Endothelial cell of umbilical vein (primary cell): ENCODE data around the gene SLC2A8. TPM values are rescaled to one million over a fixed set of nuclear protein-coding genes. Genes with fewer than 3 reads are reported as not detected.

Experiments used
- BruUV-seq: library from RNA; stranded (reverse); fragments of 400-500 nt; replicated peaks from 2 replicates; lab custom pipeline; 2021; lab: Mats Ljungman, UMichigan
- CTCF ChIA-PET: fragments of 300-600, 350-600 bp; sonication (Branson Sonifier 250); formaldehyde crosslinking; loops from one replicate; lab custom pipeline; 2021; ENCODE audit warnings: antibody characterized with exemption, inconsistent platforms; lab: Charles Lee
- POLR2A ChIA-PET: fragments of 300-600, 350-600 bp; sonication (Branson Sonifier 250); formaldehyde crosslinking; loops from one replicate; lab custom pipeline; 2021; ENCODE audit warnings: antibody characterized with exemption, inconsistent platforms; lab: Charles Lee
- DNase-seq: peaks from one replicate; pipeline ENCODE4 v3.0.0-alpha.2; 2011; ENCODE audit warnings: low read depth, low spot score
- FAIRE-seq: peaks from 2 replicates; lab custom pipeline; 2011; peaks lifted over from hg19 to GRCh38; lab: Jason Lieb, UNC
- H2AFZ ChIP-seq: 2 replicates; pipeline ENCODE4 v1.6.0; 2012; ENCODE audit warnings: low read depth, low read length, control low read depth, inconsistent platforms
- H3K27ac ChIP-seq: 2 replicates; pipeline ENCODE4 v1.5.1; 2011; ENCODE audit warnings: low read depth, mild to moderate bottlenecking, control low read depth, low read length, moderate library complexity; ENCODE audit not compliant: insufficient read depth
- H3K27me3 ChIP-seq, 2 experiments: 2 replicates each; pipeline versions ENCODE4 v1.6.0 to v1.6.1; 2011; ENCODE audit warnings: low read length in 2 of 2, mixed read lengths in 1 of 2; ENCODE audit not compliant: control insufficient read depth in 2 of 2, insufficient read depth in 2 of 2
- H3K36me3 ChIP-seq, 2 experiments: 2 replicates in 1 of 2; 3 replicates in 1 of 2; pipeline ENCODE4 v1.5.1; 2011; ENCODE audit warnings: low read length in 2 of 2, mild to moderate bottlenecking in 1 of 2, moderate library complexity in 1 of 2; ENCODE audit not compliant: control insufficient read depth in 2 of 2, insufficient read depth in 2 of 2; ENCODE audit errors: extremely low read depth in 1 of 2
- H3K4me1 ChIP-seq: 3 replicates; pipeline ENCODE4 v1.5.1; 2011; ENCODE audit warnings: mild to moderate bottlenecking, low read length; ENCODE audit not compliant: control insufficient read depth, insufficient read depth; ENCODE audit errors: extremely low read depth
- H3K4me2 ChIP-seq: 2 replicates; pipeline ENCODE4 v1.6.1; 2011; ENCODE audit warnings: low read length, control low read depth, mixed read lengths; ENCODE audit not compliant: insufficient read depth
- H3K4me3 ChIP-seq, 3 experiments: fragments of 200-600 bp in 1 of 3; sonication (generic), shearing (Covaris generic) in 1 of 3; replicated peaks in 1 of 3; 2 replicates each; pipeline ENCODE4 v1.5.1; 2011 to 2016; ENCODE audit warnings: control low read depth in 3 of 3, low read length in 3 of 3, mild to moderate bottlenecking in 2 of 3, inconsistent platforms in 1 of 3, low read depth in 1 of 3, moderate library complexity in 1 of 3; ENCODE audit not compliant: insufficient read depth in 1 of 3
- H3K79me2 ChIP-seq: 2 replicates; pipeline ENCODE4 v1.6.0; 2012; ENCODE audit warnings: low read length, inconsistent platforms; ENCODE audit not compliant: control insufficient read depth, insufficient read depth
- H3K9ac ChIP-seq: replicated peaks from 2 replicates; pipeline ENCODE3; 2011; ENCODE audit warnings: low read length, control low read depth; ENCODE audit not compliant: insufficient read depth; ENCODE audit errors: extremely low read depth
- H3K9me1 ChIP-seq: replicated peaks from 3 replicates; pipeline ENCODE4 v1.6.0; 2011; ENCODE audit warnings: mild to moderate bottlenecking, low read length; ENCODE audit not compliant: control insufficient read depth, insufficient read depth; ENCODE audit errors: extremely low read depth
- H3K9me3 ChIP-seq: replicated peaks from 2 replicates; pipeline ENCODE4 v1.5.1; 2012; ENCODE audit warnings: low read length, inconsistent platforms; ENCODE audit not compliant: control insufficient read depth, insufficient read depth
- H4K20me1 ChIP-seq: replicated peaks from 2 replicates; pipeline ENCODE3; 2011; ENCODE audit warnings: mild to moderate bottlenecking, low read length; ENCODE audit not compliant: control insufficient read depth, insufficient read depth; ENCODE audit errors: extremely low read depth
- FOS ChIP-seq: IDR thresholded peaks from 2 replicates; pipeline ENCODE4 v1.6.1; 2011; ENCODE audit warnings: mild to moderate bottlenecking, low read length, moderate library complexity, borderline replicate concordance; ENCODE audit not compliant: insufficient read depth
- JUN ChIP-seq: IDR thresholded peaks from 2 replicates; pipeline ENCODE4 v1.6.1; 2011; ENCODE audit warnings: borderline replicate concordance, low read depth; ENCODE audit not compliant: insufficient read length, insufficient read depth
- dilution Hi-C: fragments of 300-500 bp; cut with MboI; formaldehyde crosslinking; loops from one replicate; pipeline ENCODE4 v1.15.0; 2019; ENCODE audit warnings: low sequenced_read_pairs; ENCODE audit not compliant: extremely low pct_ligation_motif_present
- intact Hi-C: fragments of 100-400 bp; cut with micrococcal nuclease; formaldehyde crosslinking; loops from one replicate; pipeline ENCODE4 v1.10.0; 2022
- polyA plus RNA-seq, 4 experiments: library from polyadenylated mRNA; depleted of rRNA in 3 of 4; stranded (reverse) in 3 of 4; unstranded in 1 of 4; fragments of >200 nt; gene quantifications; 2 replicates each; pipeline versions ENCODE4 v1.2.1 to v1.2.3, GENCODE V29; 2011 to 2012; ENCODE audit warnings: missing spikeins in 1 of 4
- total RNA-seq: library from RNA; stranded (reverse); gene quantifications from 2 replicates; pipeline ENCODE4 v1.2.3, GENCODE V29; 2021
- TF ChIP-seq, protein P1 (sequence below), 2 donors: IDR thresholded peaks; 1 replicate in 1 of 2; 2 replicates in 1 of 2; pipeline ENCODE4 v1.5.1; 2011; ENCODE audit warnings: low read length in 2 of 2, mild to moderate bottlenecking in 2 of 2, moderate library complexity in 2 of 2, control low read depth in 1 of 2, inconsistent platforms in 1 of 2, low read depth in 1 of 2; ENCODE audit not compliant: insufficient read depth in 1 of 2; ENCODE audit errors: extremely low read depth in 1 of 2
- TF ChIP-seq, protein P2 (sequence below): IDR thresholded peaks from 2 replicates; pipeline ENCODE4 v1.6.1; 2011; ENCODE audit not compliant: insufficient read depth, insufficient read length

The SLC2A8 gene
- total and polyA plus RNA-seq, 2 donors (not counting 3 experiments of a cell fraction or from before 2014, with no cell fraction given): 19.3 to 26.1 TPM

GRCh38 chr9:127402401-127403090, 5.6 kb downstream of the SLC2A8 start:
- CTCF ChIA-PET: interaction anchor here (1.2 kb wide), 1 partner anchor 462 kb away, joined by 4 read pairs; no protein-coding TSS in a partner anchor
- intact Hi-C loops: no loop called here

More at GRCh38 chr9:127402401-127403090, 5.6 kb downstream of the SLC2A8 start:
- H3K9me3 ChIP-seq: no peaks in the 10 kb centered on the region
- no peak for DNase-seq
- no peaks in the 10 kb centered on the region for H4K20me1 ChIP-seq
- dilution Hi-C loops: no loop called here
- H3K4me2 ChIP-seq: no peak overlapping the region
- peaks cover 3 to 6% of the 10 kb centered on the region in 2 experiments for H3K36me3 ChIP-seq
- H3K27me3 ChIP-seq: no peaks in the 10 kb centered on the region
- no peak overlapping the region for H2AFZ ChIP-seq
- no peaks in the 10 kb centered on the region for H3K9me1 ChIP-seq
- no peaks in the 10 kb centered on the region for H3K79me2 ChIP-seq
- FAIRE-seq: no peak
- H3K4me3 ChIP-seq: no peak overlapping the region
- no peak overlapping the region for H3K9ac ChIP-seq
- POLR2A ChIA-PET: no interaction called here
- no peak overlapping the region for H3K27ac ChIP-seq
- TF ChIP-seq FOS: no peak
- TF ChIP-seq JUN: no peak
- TF ChIP-seq, protein P1, sequence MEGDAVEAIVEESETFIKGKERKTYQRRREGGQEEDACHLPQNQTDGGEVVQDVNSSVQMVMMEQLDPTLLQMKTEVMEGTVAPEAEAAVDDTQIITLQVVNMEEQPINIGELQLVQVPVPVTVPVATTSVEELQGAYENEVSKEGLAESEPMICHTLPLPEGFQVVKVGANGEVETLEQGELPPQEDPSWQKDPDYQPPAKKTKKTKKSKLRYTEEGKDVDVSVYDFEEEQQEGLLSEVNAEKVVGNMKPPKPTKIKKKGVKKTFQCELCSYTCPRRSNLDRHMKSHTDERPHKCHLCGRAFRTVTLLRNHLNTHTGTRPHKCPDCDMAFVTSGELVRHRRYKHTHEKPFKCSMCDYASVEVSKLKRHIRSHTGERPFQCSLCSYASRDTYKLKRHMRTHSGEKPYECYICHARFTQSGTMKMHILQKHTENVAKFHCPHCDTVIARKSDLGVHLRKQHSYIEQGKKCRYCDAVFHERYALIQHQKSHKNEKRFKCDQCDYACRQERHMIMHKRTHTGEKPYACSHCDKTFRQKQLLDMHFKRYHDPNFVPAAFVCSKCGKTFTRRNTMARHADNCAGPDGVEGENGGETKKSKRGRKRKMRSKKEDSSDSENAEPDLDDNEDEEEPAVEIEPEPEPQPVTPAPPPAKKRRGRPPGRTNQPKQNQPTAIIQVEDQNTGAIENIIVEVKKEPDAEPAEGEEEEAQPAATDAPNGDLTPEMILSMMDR (IDR thresholded peaks at IDR 0.05; ENCODE audit: extremely low read depth in 1 of 2, insufficient read depth in 1 of 2, low read depth in 1 of 2, low read length in 2 of 2): no peak
- TF ChIP-seq, protein P2, sequence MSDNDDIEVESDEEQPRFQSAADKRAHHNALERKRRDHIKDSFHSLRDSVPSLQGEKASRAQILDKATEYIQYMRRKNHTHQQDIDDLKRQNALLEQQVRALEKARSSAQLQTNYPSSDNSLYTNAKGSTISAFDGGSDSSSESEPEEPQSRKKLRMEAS: no peak
- peaks cover 4% of the 10 kb centered on the region for H3K4me1 ChIP-seq
- BruUV-seq: no TSS peak
